HG03066 (cell line): Measurements from ENCODE around the gene CPHXL.

Experiments
- ATAC-seq: cut with Tn5 transposase; IDR thresholded peaks from one replicate; pipeline ENCODE4 v1.9.1; 2021; ENCODE audit warnings: low read depth; ENCODE audit not compliant: unreplicated experiment

The CPHXL gene

DNA sequence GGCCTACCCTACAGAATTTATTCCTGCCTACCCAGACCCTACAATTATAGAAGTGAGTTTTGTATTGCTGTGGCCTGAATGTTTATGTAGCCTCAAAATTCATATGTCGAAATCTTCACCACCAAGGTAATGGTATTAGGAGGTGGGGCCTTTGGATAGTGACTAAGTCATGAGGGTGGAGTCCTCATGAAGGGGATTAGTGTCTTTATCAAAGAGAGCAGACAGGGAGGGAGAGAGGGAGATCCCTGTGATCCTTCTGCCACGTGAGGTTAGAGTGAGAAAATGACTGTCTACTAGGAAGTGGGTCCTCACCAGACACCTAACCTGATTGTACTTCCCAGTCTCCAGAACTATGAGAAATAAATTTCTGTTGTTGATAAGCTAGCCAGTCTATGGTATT is 24.0 kb downstream of the CPHXL start:
- no peak for ATAC-seq

DNA sequence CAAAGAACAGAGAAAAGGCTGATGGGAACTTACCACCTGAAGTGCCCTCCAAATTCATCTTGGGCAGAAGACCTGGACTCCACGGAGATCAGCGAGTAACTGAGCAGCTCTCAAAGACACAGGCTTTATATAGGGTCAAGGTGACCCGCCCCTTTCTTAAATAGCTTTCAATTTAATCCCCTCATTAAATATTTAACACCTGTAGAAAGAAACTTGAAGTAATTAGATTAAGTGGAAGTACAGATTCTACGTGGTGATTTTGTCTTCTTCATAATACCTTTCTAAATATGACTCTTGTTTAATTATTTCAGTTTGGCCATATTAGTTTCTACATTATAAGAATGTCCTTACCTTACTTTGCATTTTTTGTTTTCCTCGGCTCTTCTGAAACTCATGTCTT is 24.9 kb downstream of the CPHXL start, which contains the start of gene DUXB:
DUXB (minus strand) TSS at position 101 of the 400 bp plus-strand sequence; CDS start at position 58, 43 bp downstream.
- no peak for ATAC-seq

DNA sequence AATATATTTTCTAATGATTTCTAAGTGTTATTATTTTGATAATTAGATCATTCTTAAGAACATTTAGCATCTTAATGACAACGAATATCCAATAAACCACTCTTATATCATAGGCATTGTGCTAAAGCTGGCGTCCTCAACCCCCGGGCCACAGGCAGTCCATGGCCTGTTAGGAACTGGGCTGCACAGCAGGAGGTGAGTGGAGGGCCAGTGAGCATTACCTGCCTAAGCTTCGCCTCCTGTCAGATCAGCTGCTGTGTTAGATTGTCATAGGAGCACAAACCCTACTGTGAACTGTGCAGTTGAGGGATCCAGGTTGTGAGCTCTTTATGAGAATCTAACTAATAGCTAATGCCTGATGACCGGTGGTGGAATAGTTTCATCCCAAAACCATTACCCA is 28.7 kb downstream of the CPHXL start:
- no peak for ATAC-seq

DNA sequence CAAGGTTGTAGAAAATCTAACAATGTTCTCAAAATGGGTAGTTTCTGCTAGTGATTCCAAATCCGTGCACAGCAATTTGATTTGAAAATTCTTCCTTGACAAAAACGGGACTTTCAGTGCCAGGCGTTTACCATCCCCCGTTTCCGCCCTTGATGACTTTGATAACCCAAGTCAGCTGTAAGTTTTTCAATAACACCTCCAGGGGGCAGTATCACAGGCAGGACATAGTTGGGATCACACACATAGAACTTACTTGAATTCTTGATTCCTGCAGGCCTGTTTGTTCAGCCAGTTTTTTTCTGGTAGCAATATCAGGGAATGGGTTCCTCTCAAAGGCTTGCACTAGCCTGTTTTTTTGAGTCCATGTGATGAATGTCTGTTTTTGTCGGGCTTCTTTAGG is 30.6 kb downstream of the CPHXL start:
- no peak for ATAC-seq

DNA sequence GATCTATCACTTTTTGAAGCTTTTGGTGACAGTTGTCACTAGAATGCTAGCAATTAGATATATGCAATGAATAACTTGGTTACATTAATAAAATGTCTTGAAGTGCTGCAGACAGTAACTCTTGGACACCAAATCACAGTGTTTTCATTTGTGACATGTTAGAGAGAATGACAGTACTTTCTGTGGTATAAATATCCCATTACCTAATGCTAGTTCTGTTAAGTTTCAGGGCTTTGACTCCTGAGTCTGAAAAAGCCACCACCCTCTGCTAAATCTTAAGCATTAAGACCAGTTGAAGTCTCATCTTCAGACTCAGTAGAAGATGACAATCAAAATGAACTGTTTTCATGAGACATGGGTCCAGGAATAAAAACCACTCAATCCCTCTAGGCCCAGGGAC is 38.9 kb downstream of the CPHXL start:
- ATAC-seq: no peak

DNA sequence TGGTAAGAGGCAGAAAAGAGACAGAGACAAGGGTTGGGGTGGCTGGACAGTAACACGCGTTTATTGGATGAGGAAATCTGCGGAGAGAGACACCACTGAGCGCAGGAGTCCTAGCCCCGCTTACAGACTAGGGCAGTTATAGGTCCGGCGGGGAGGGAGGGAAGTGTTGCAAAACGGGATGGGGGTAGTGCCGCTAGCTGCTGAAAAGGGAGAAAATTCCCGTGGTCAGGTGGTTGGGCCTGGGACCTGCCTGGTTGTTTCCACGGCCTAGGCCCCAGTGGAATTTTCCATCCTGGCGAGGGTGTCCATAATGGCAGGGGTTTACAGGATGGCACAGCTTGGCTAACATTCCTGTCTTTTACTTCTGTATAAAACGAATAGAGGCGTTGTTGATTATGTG is 44.0 kb downstream of the CPHXL start:
- no peak for ATAC-seq

DNA sequence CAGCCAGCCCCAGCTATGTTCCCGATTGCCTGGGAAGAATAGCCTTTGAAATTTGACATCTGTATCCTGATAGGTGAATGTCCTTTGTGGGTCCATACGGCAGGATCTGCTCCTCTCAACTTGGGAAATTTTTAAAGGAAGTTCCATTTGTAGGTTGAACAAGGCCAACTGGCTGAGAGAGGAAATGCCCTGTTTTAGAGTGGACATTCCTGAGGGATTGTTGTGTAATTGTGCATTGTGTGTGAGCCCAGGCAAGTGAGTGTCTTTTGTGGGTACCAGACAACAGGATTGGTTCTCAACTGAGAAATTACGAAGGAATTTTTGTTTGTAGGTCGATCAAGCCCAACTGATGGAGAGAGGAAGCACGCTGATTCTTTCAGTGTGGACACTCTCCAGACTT is 46.9 kb downstream of the CPHXL start:
- ATAC-seq: no peak

DNA sequence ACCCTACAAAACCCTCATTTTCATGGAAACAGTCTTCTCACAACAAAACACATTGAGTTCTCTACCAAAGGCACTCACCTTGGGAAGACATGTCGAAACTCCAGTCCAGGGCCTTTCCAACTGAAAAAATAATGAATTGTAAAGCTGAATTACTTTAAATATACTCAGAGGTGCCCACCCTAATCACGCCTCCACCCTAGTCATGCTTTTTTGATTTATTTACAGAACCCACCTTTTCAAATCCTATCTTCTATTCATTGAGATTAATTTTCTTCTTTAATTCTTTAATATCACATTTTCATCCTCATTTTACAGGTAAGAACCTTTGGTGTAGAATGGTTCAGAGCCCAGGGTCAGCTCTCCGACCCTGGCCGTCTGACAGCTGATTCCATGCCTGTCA is 49.4 kb downstream of the CPHXL start, which contains the start of gene CPHXL2:
CPHXL2 (minus strand) TSS at position 101 of the 400 bp plus-strand sequence; CDS start at position 91, 10 bp downstream.
- ATAC-seq: no peak

DNA sequence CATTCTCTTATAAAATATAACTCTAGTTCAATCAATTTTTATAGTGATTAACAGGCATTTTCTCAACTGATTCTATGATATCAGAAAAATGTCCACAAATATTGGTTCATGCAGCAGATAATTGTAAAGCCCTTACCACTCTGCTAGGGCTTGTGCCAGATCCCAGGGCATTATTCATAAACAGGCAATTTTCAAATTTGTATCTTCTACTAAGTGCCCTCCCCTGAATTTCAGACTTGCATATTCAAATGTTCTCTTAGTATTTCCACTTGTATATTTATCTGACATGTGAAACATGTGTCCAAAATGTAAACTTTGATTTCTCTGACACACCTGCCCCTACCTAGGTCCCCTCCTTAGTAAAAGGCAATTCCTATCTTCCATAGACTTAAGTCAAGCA is 58.8 kb downstream of the CPHXL start:
- ATAC-seq: no peak
